GM23248 (cell line): ENCODE results near the gene DDX25.
"Not testable (repeated sequence)": the region's sequence is repeated elsewhere in the genome, so short reads cannot be mapped to it uniquely, and the experiment has no call there.

ENCODE experiments used
- EZH2 ChIP-seq: fragments of 200-600 bp; sonication (generic); IDR thresholded peaks from 2 replicates; pipeline ENCODE4 v1.6.1; 2018; ENCODE audit warnings: antibody characterized with exemption, mild to moderate bottlenecking; ENCODE audit not compliant: insufficient read depth, poor library complexity, severe bottlenecking
- EZH2phosphoT487 ChIP-seq: fragments of 200-600 bp; sonication (generic); IDR thresholded peaks from 2 replicates; pipeline ENCODE4 v1.6.1; 2018; ENCODE audit warnings: antibody characterized with exemption, moderate library complexity, mild to moderate bottlenecking, low read depth; ENCODE audit not compliant: insufficient read depth

DNA sequence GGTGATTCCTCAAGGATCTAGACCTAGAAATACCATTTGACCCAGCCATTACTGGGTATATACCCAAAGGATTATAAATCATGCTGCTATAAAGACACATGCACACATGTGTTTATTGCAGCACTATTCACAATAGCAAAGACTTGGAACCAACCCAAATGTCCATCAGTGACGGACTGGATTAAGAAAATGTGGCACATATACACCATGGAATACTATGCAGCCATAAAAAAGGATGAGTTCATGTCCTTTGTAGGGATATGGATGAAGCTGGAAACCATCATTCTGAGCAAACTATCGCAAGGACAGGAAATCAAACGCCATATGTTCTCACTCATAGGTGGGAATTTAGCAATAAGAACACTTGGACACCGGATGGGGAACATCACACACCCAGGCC, 39.0 kb upstream of the DDX25 start:
- not testable (repeated sequence) for TF ChIP-seq EZH2, EZH2phosphoT487
